ENCODE results near the gene PREX1.

The PREX1 gene

GRCh38 chr20:48596334-48596898, 231.4 kb downstream of the PREX1 start:
- no peak for DNase-seq

DNA sequence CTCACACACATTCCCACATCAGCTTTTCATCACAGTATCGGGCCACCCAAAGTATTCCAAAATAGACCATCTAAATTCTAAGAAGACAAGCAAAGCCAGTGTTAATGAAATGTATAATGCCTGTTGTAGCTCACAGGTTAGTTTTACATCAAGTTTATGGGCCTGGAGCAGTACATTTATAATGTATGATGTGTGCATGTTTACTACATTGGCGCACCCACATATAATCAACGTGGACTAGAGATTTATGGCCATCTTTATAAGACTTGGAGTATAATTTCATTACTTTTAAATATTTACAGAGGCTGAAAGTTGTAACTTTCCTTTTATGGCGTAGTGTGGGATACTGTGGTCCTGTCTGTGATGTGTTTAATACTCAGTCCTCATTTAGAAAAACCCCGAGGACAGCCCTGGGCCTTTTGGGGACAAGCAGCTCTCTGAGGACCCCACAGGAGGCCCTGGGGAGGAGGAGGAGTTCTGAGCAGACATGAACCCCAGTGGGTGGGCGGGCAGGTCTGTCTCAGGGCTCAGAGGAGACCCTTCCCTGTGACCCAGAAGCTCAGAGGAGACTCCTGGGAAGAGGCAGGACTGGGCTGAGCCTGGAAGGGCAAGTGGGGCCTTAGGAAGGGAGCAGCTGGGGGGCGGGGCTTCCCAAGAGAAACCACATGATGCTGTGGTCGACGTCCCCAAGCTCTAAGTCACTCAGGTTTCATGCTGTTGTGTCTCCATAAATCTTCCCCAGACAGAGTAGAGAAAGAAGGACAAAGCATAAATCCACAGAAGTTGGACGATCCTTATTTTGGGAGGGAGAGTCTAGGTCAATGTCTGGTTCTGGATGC, 232.1 kb downstream of the PREX1 start:
- DNase-seq = no peak

- no peak for DNase-seq
Measured at GRCh38 chr20:48594533-48594932, 233.3 kb downstream of the PREX1 start.

- DNase-seq = no peak
Measured at GRCh38 chr20:48592107-48592940, 235.5 kb downstream of the PREX1 start.

GRCh38 chr20:48586730-48587129, 241.1 kb downstream of the PREX1 start:
- DNase-seq = no peak

DNA sequence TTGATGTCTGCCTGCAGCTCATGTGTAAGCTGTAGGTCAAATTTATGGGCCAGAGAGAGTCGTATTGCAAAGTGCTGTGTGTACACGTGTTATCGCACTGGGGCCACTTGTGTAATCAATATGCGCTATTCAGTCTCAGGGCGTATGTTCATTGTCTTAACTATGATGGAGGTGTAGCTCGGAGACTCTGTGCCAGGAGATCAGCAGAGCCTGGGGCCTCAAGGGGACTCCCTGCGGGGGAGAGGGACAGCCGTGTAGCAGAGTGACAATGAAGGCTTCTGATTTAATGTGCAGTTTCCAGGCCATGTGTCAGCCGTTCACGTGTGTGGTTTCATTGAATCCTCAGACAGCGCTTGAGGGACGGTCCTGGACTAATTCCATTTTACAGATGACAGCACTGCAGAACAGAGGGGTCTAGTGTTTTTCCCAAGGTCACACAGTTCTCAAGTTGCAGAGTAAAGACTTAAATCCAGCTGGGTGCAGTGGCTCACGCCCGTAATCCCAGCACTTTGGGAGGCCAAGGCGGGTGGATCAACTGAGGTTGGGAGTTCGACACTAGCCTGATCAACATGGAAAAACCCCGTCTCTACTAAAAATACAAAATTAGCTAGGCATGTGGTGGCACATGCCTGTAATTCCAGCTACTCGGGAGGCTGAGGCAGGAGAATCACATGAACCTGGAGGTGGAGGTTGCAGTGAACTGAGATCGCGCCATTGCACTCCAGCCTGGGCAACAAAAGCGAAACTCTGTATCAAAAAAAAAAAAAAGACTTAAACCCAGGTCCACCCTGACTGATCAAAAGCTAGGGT, 242.5 kb downstream of the PREX1 start:
- no peak for DNase-seq

GRCh38 chr20:48584391-48585060, 243.3 kb downstream of the PREX1 start:
- DNase-seq = no peak

DNA sequence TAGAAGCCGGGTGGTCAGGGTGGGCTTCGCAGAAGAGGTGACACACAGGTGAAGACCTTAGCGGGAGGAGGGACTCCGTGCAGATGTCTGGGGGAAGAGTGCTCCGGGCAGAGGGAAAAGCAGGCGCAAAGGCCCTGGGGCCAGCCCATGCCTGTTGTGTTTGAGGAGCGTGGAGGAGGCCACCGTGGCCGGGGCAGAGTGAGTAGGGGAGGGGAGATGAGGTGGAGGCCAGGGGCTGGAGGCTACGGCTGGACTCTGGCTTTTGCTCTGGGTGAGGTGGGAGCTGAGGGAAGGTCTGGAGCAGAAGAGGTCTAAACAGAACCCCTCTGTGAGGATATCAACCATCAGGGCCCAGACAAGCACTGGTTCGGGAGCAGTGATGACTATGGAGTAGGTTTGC, 244.0 kb downstream of the PREX1 start:
- no peak for DNase-seq

DNA sequence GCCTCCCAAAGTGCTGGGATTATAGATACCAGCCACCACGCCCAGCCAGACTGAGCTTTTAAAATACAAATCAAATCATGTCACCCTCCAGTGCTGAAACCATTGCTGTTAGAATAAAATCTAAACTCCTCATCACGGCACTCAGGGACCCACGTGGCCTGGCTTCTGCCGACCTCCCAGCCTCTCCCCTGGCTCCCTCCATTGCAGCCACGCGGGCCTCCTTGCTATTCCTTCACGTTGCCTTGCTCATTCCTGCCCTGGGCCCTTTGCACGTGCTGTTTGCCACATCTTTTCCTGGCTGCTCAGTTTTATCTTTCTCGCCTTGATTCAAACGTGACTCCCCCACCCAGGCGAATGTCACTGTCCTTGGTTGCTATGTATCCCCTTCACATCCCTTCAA, 244.6 kb downstream of the PREX1 start:
- DNase-seq = no peak

DNA sequence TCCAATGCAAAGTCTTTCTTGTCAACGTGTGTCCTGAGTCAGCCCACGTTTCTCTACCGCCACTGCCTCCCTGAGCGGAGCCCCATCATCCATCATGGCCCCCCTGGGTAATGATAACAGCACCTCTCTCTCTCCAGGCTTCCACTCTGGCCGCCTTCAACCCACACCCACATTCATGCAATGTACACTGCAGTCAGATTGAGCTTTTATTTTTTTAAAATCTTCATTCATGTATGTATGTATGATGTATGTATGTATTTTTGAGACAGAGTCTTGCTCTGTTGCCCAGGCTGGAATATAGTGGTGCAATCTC, 245.2 kb downstream of the PREX1 start:
- no peak for DNase-seq

DNA sequence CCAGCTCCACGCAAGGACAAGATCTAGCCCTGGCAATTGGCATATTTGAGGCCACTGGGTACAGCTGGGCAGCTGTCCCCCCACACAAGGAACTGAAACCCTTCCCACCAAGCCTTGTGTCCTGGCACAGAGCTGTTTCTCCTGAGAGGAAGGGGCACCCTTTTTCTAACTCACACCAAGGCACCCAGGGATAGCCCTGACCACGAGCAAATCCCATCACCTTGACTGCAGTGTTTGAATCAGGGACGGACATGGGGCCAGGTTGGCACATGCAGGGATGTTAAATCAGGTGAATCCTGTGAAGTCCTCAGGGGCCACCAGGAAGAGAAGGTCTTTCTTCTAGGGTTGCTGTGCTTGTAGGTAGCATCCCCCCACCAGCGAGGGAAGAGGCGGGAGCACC, 246.6 kb downstream of the PREX1 start:
- no peak for DNase-seq

DNA sequence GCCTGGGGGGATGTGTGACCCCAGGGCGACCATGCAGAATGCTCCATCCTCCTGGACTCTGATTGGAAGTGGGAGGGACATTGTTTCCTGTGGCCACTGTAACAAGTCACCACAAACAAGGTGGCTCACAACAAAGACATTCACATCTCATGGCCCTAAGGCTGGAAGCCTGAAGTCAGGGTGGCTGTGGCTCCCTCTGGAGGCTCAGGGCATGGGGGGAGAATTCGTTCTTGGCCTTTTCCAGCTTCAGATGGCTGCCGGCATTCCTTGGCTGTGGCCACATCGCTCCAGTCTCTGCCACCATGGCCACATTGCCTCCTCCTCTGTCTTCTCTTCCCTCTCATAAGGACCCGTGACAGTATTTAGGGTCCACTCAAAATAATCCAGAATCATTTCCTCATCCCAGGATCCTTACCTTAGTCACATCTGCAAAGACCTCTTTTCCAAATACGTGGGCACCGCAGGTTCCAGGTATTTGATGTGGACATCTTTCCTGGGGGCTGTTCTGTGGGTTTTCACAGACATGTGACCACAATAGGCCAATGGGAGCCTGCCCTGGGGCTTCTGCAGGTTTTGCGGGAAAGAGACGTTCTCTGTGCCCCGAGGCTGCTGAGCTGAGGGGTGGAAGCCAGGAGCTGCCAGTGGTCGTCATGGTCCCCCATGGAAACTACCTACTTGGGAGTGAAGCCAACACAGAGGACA, 249.3 kb downstream of the PREX1 start:
- no peak for DNase-seq

DNA sequence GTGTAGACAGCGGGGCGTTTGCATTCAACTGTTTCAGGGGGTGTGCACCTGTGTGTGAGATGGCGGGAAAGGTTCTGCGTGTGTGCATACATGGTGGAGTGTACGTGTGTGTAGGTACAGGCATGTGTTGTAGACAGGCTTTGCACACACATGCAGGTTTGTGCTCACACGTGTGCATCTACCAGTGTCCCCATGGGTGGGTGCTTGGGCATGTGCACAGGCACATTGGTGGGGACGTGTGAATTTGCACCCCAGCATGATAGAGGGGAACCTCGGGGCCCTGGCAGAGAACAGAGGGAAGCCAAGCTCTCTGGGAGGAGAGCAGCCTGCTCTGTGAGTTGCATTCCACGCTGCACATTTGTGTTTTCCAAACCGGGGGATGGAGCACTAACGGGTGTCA, 250.2 kb downstream of the PREX1 start:
- no peak for DNase-seq

GRCh38 chr20:48574383-48574782, 253.4 kb downstream of the PREX1 start:
- DNase-seq = no peak

All from femur (tissue), 1 donor.